GM23338 (cell line): ENCODE measurements around the gene ABHD12. TPM values are rescaled to one million over a fixed set of nuclear protein-coding genes. Genes with fewer than 3 reads are reported as not detected.

Source experiments
- ATAC-seq: fragments of 200-7000 bp; cut with Tn5 transposase; 3 replicates; pipeline ENCODE4 v1.9.1; 2020
- DNase-seq: peaks from one replicate; pipeline ENCODE4 v3.0.0-alpha.2; 2015; ENCODE audit warnings: low spot score
- H2AFZ ChIP-seq: fragments of 200-600 bp; sonication (generic); 2 replicates; pipeline ENCODE4 v1.8.0; 2016; ENCODE audit warnings: antibody characterized with exemption, mild to moderate bottlenecking, moderate library complexity
- H3F3A ChIP-seq: fragments of 200-600 bp; sonication (generic); replicated peaks from 2 replicates; pipeline ENCODE4 v1.8.0; 2017; ENCODE audit warnings: antibody characterized with exemption, mixed run types, low read depth
- H3K27ac ChIP-seq: fragments of 200-600 bp; sonication (generic); 2 replicates; pipeline ENCODE4 v1.6.1; 2016; ENCODE audit warnings: low read depth
- H3K27me3 ChIP-seq: fragments of 200-600 bp; sonication (generic); 2 replicates; pipeline ENCODE4 v1.8.0; 2016; ENCODE audit warnings: mild to moderate bottlenecking, mixed run types, moderate library complexity; ENCODE audit not compliant: insufficient read depth
- H3K36me3 ChIP-seq: fragments of 200-600 bp; sonication (generic); 2 replicates; pipeline ENCODE4 v1.8.0; 2016; ENCODE audit warnings: mild to moderate bottlenecking; ENCODE audit not compliant: insufficient read depth
- H3K4me1 ChIP-seq: fragments of 200-600 bp; sonication (generic); 2 replicates; pipeline ENCODE4 v1.8.0; 2016; ENCODE audit warnings: mild to moderate bottlenecking, moderate library complexity; ENCODE audit not compliant: insufficient read depth
- H3K4me2 ChIP-seq: fragments of 200-600 bp; sonication (generic); 2 replicates; pipeline ENCODE4 v1.7.1; 2017; ENCODE audit warnings: mixed run types
- H3K4me3 ChIP-seq: fragments of 200-600 bp; sonication (generic); 2 replicates; pipeline ENCODE4 v1.6.1; 2016; ENCODE audit warnings: mixed run types
- H3K79me2 ChIP-seq: fragments of 200-600 bp; sonication (generic); replicated peaks from 2 replicates; pipeline ENCODE4 v1.8.0; 2017; ENCODE audit warnings: mild to moderate bottlenecking; ENCODE audit not compliant: insufficient read depth
- H3K9me2 ChIP-seq: fragments of 200-600 bp; sonication (generic); 2 replicates; pipeline ENCODE4 v1.8.0; 2017; ENCODE audit not compliant: insufficient read depth
- H4K20me1 ChIP-seq: fragments of 200-600 bp; sonication (generic); replicated peaks from 2 replicates; pipeline ENCODE4 v1.8.0; 2017; ENCODE audit warnings: mild to moderate bottlenecking; ENCODE audit not compliant: insufficient read depth
- H3K27ac Mint-ChIP-seq: 2 replicates; pipeline ENCODE4 v1.8.0; 2020; ENCODE audit warnings: inconsistent platforms, mild to moderate bottlenecking, moderate library complexity, mixed read lengths
- H3K27me3 Mint-ChIP-seq: 3 replicates; pipeline ENCODE4 v1.8.0; 2022; ENCODE audit warnings: low read depth, mild to moderate bottlenecking, moderate library complexity, mixed read lengths, inconsistent platforms; ENCODE audit not compliant: insufficient read depth, poor library complexity
- H3K36me3 Mint-ChIP-seq: 3 replicates; pipeline ENCODE4 v1.8.0; 2021; ENCODE audit warnings: low read depth, mild to moderate bottlenecking, inconsistent platforms, moderate library complexity, mixed read lengths
- H3K4me1 Mint-ChIP-seq: 3 replicates; pipeline ENCODE4 v1.8.0; 2020; ENCODE audit warnings: mild to moderate bottlenecking, inconsistent platforms, mixed read lengths
- H3K4me3 Mint-ChIP-seq: 3 replicates; pipeline ENCODE4 v1.8.0; 2021; ENCODE audit warnings: moderate library complexity, mild to moderate bottlenecking, inconsistent platforms, mixed read lengths
- H3K9me3 Mint-ChIP-seq: 3 replicates; pipeline ENCODE4 v1.8.0; 2020; ENCODE audit warnings: moderate library complexity, mild to moderate bottlenecking, inconsistent platforms, mixed read lengths
- CREB1 ChIP-seq: fragments of 250-450 bp; sonication (Bioruptor Pico); IDR thresholded peaks from 2 replicates; pipeline ENCODE4 v1.5.0; 2020; ENCODE audit warnings: low read depth, mild to moderate bottlenecking, moderate library complexity
- CTCF ChIP-seq, 2 experiments: fragments of 200-600 bp in 1 of 2; sonication (generic) in 1 of 2; conservative IDR thresholded peaks; 2 replicates each; pipeline versions ENCODE4 v1.5.1 to v1.6.1; 2016 to 2017; ENCODE audit warnings: antibody characterized with exemption in 2 of 2, low read depth in 2 of 2, mild to moderate bottlenecking in 2 of 2, moderate library complexity in 1 of 2
- ETS1 ChIP-seq: IDR thresholded peaks from 2 replicates; pipeline ENCODE4 v1.6.1; 2016; ENCODE audit warnings: antibody characterized with exemption
- EZH2 ChIP-seq: fragments of 200-600 bp; sonication (generic); IDR thresholded peaks from one replicate; pipeline ENCODE4 v1.8.0; 2017; ENCODE audit warnings: antibody characterized with exemption, mild to moderate bottlenecking, low read depth; ENCODE audit not compliant: unreplicated experiment
- EZH2phosphoT487 ChIP-seq: fragments of 200-600 bp; sonication (generic); IDR thresholded peaks from one replicate; pipeline ENCODE4 v1.8.1; 2018; ENCODE audit warnings: antibody characterized with exemption; ENCODE audit not compliant: unreplicated experiment
- JUNB ChIP-seq: IDR thresholded peaks from one replicate; pipeline ENCODE4 v1.6.1; 2016; ENCODE audit warnings: antibody characterized with exemption; ENCODE audit not compliant: unreplicated experiment
- NANOG ChIP-seq: IDR thresholded peaks from 2 replicates; pipeline ENCODE4 v1.6.1; 2016; ENCODE audit warnings: antibody characterized with exemption, borderline replicate concordance
- POLR2AphosphoS5 ChIP-seq: IDR thresholded peaks from 2 replicates; pipeline ENCODE4 v1.6.1; 2016; ENCODE audit warnings: antibody characterized with exemption, low read depth
- REST ChIP-seq: IDR thresholded peaks from one replicate; pipeline ENCODE4 v1.6.1; 2018; ENCODE audit warnings: antibody characterized with exemption; ENCODE audit not compliant: unreplicated experiment
- STAT1 ChIP-seq: IDR thresholded peaks from one replicate; pipeline ENCODE4 v1.6.1; 2016; ENCODE audit warnings: antibody characterized with exemption; ENCODE audit not compliant: unreplicated experiment
- ZNF114 ChIP-seq: fragments of 250-450 bp; sonication (Bioruptor Pico); IDR thresholded peaks from 2 replicates; pipeline ENCODE4 v1.5.0; 2020; ENCODE audit warnings: mild to moderate bottlenecking, moderate library complexity
- ZNF331 ChIP-seq: fragments of 250-450 bp; sonication (Bioruptor Pico); IDR thresholded peaks from 2 replicates; pipeline ENCODE4 v1.5.0; 2020; ENCODE audit warnings: low read depth, mild to moderate bottlenecking, moderate library complexity
- ZNF462 ChIP-seq: fragments of 250-450 bp; sonication (Bioruptor Pico); IDR thresholded peaks from 2 replicates; pipeline ENCODE4 v1.5.0; 2020; ENCODE audit warnings: mild to moderate bottlenecking, moderate library complexity
- polyA plus RNA-seq: library from polyadenylated mRNA; unstranded; fragments of >200 nt; fragmentation: Nextera tagmentation; extraction: Ambion mirVana; gene quantifications from 2 replicates; pipeline ENCODE4 v1.2.1, GENCODE V29; 2016
- total RNA-seq: library from RNA; depleted of rRNA; stranded (reverse); fragments of >200 nt; shearing (Covaris generic); gene quantifications from 2 replicates; pipeline ENCODE4 v1.2.3, GENCODE V29; 2014

ABHD12 gene
- total and polyA plus RNA-seq, 2 experiments from 2014 or later = 40.2 to 57.8 TPM

GRCh38 chr20:25258476-25258805 is 132.2 kb downstream of the ABHD12 start:
- Mint-ChIP-seq H3K4me3 (no peak overlapping the region), H3K27me3 (peaks cover 2% of the 10 kb centered on the region), H3K36me3 (peaks cover 46% of the 10 kb centered on the region), H3K4me1 (no peaks in the 10 kb centered on the region), H3K9me3 (peaks cover 12% of the 10 kb centered on the region), H3K27ac (no peak overlapping the region)
- H3K27me3 ChIP-seq = no peaks in the 10 kb centered on the region
- no peak for ATAC-seq
- peaks cover 16% of the 10 kb centered on the region for H4K20me1 ChIP-seq
- no peak for TF ChIP-seq ZNF462 (CRISPR knock-in tag)
- no peak for TF ChIP-seq ZNF114
- no peak for TF ChIP-seq CREB1 (CRISPR knock-in tag)
- no peak for TF ChIP-seq ZNF331 (CRISPR knock-in tag)
- TF ChIP-seq EZH2phosphoT487 = no peak
- no peak for TF ChIP-seq STAT1
- TF ChIP-seq REST = no peak
- TF ChIP-seq EZH2 = no peak
- no peak for TF ChIP-seq POLR2AphosphoS5
- TF ChIP-seq JUNB = no peak
- TF ChIP-seq ETS1 = no peak
- TF ChIP-seq NANOG = no peak
- no peak for TF ChIP-seq CTCF (conservative IDR thresholded peaks at IDR 0.05; ENCODE audit: low read depth in 2 of 2)
- H3K36me3 ChIP-seq = peaks cover 5% of the 10 kb centered on the region; the same call in 1 of the 2 replicates
- H3F3A ChIP-seq = no peaks in the 10 kb centered on the region
- H3K27ac ChIP-seq = no peak overlapping the region
- peaks cover 39% of the 10 kb centered on the region for H3K79me2 ChIP-seq
- no peaks in the 10 kb centered on the region for H3K9me2 ChIP-seq
- H3K4me3 ChIP-seq = no peak overlapping the region
- no peak for DNase-seq
- H3K4me2 ChIP-seq = no peak overlapping the region
- no peak overlapping the region for H2AFZ ChIP-seq
- no peaks in the 10 kb centered on the region for H3K4me1 ChIP-seq
